Activated T-helper 17 cell treated with anti-CD3 and anti-CD28 coated beads, Interleukin-2, amount 50 U/mL, for 72 hours (primary cell): ENCODE measurements around the gene RPAIN. TPM values are rescaled to one million over a fixed set of nuclear protein-coding genes. Genes with fewer than 3 reads are reported as not detected.

Source experiments
- ATAC-seq: fragments of 150-1000 bp; cut with Tn5 transposase; replicated peaks from 2 replicates; pipeline ENCODE4 v1.10.0; 2021; ENCODE audit warnings: mild to moderate bottlenecking, moderate library complexity
- H3K27ac Mint-ChIP-seq: one replicate; pipeline ENCODE4 v1.8.0; 2022; ENCODE audit warnings: mixed read lengths
- H3K27me3 Mint-ChIP-seq: one replicate; pipeline ENCODE4 v1.8.0; 2022; ENCODE audit warnings: mixed read lengths
- H3K36me3 Mint-ChIP-seq: one replicate; pipeline ENCODE4 v1.8.0; 2022; ENCODE audit warnings: low read depth, mild to moderate bottlenecking, mixed read lengths
- H3K4me1 Mint-ChIP-seq: one replicate; pipeline ENCODE4 v1.8.0; 2022; ENCODE audit warnings: mixed read lengths
- H3K4me3 Mint-ChIP-seq: one replicate; pipeline ENCODE4 v1.8.0; 2022; ENCODE audit warnings: mild to moderate bottlenecking, mixed read lengths
- H3K9me3 Mint-ChIP-seq: one replicate; pipeline ENCODE4 v1.8.0; 2022; ENCODE audit warnings: mixed read lengths
- total RNA-seq, 2 donors: library from RNA; stranded (reverse); gene quantifications; one replicate each; pipeline ENCODE4 v1.2.3, GENCODE V29; 2022

The RPAIN gene
- total RNA-seq, 2 donors from 2014 or later = 32.9 to 33.8 TPM

GRCh38 chr17:5438716-5439445, 18.9 kb downstream of the RPAIN start, which contains the start of gene C1QBP:
TSS of gene C1QBP (minus strand) at chr17:5439155. CDS start at chr17:5439073, 82 bp downstream.
- Mint-ChIP-seq H3K36me3 (peaks cover 78% of the 10 kb centered on the region), H3K27ac (peak within 1 kb of the TSS; percentile 95), H3K9me3 (no peaks in the 10 kb centered on the region), H3K4me3 (peak within 1 kb of the TSS; percentile 92), H3K4me1 (peaks cover 9% of the 10 kb centered on the region), H3K27me3 (no peaks in the 10 kb centered on the region)
- ATAC-seq = peak; percentile 96

- Mint-ChIP-seq H3K27ac (peak overlapping the region; percentile 95), H3K27me3 (no peaks in the 10 kb centered on the region)
- ATAC-seq = no peak
Measured at GRCh38 chr17:5439446-5439764, 19.4 kb downstream of the RPAIN start.

GRCh38 chr17:5443728-5444127, 23.7 kb downstream of the RPAIN start:
- no peaks in the 10 kb centered on the region for H3K27me3 Mint-ChIP-seq
- no peak for ATAC-seq
- no peaks in the 10 kb centered on the region for H3K4me1 Mint-ChIP-seq
- H3K27ac Mint-ChIP-seq = no peak overlapping the region
- no peak overlapping the region for H3K4me3 Mint-ChIP-seq
- H3K36me3 Mint-ChIP-seq = peaks cover 79% of the 10 kb centered on the region
- no peaks in the 10 kb centered on the region for H3K9me3 Mint-ChIP-seq

More at GRCh38 chr17:5439446-5439764, 19.4 kb downstream of the RPAIN start:
- peaks cover 9% of the 10 kb centered on the region for H3K4me1 Mint-ChIP-seq
- peaks cover 78% of the 10 kb centered on the region for H3K36me3 Mint-ChIP-seq
- H3K9me3 Mint-ChIP-seq = no peaks in the 10 kb centered on the region
- peak overlapping the region; percentile 92 for H3K4me3 Mint-ChIP-seq

- Mint-ChIP-seq H3K9me3 (no peaks in the 10 kb centered on the region), H3K4me1 (no peaks in the 10 kb centered on the region), H3K36me3 (peaks cover 84% of the 10 kb centered on the region), H3K4me3 (no peak overlapping the region), H3K27me3 (no peaks in the 10 kb centered on the region), H3K27ac (no peak overlapping the region)
- ATAC-seq = no peak
Measured at GRCh38 chr17:5444209-5444608, 24.2 kb downstream of the RPAIN start.

- H3K27me3 Mint-ChIP-seq = no peaks in the 10 kb centered on the region
Measured at GRCh38 chr17:5446786-5447185, 26.8 kb downstream of the RPAIN start.

GRCh38 chr17:5464717-5465507, 44.9 kb downstream of the RPAIN start:
- ATAC-seq = no peak
- H3K4me3 Mint-ChIP-seq = no peak overlapping the region
- peaks cover 28% of the 10 kb centered on the region for H3K4me1 Mint-ChIP-seq
- H3K9me3 Mint-ChIP-seq = no peaks in the 10 kb centered on the region
- H3K27me3 Mint-ChIP-seq = no peaks in the 10 kb centered on the region
- no peak overlapping the region for H3K27ac Mint-ChIP-seq
- H3K36me3 Mint-ChIP-seq = peaks cover 67% of the 10 kb centered on the region

More at GRCh38 chr17:5446786-5447185, 26.8 kb downstream of the RPAIN start:
- H3K36me3 Mint-ChIP-seq = peaks cover 99% of the 10 kb centered on the region
- H3K4me1 Mint-ChIP-seq = no peaks in the 10 kb centered on the region
- no peaks in the 10 kb centered on the region for H3K9me3 Mint-ChIP-seq
- ATAC-seq = no peak
- H3K27ac Mint-ChIP-seq = peak overlapping the region; percentile 30
- no peak overlapping the region for H3K4me3 Mint-ChIP-seq

- no peak for ATAC-seq
- Mint-ChIP-seq H3K27me3 (no peaks in the 10 kb centered on the region), H3K36me3 (peaks cover 55% of the 10 kb centered on the region), H3K4me1 (peaks cover 28% of the 10 kb centered on the region), H3K4me3 (peak overlapping the region; percentile 92), H3K9me3 (no peaks in the 10 kb centered on the region), H3K27ac (peak overlapping the region; percentile 79)
Measured at GRCh38 chr17:5466295-5466694, 46.3 kb downstream of the RPAIN start.

- no peaks in the 10 kb centered on the region for H3K27me3 Mint-ChIP-seq
- no peak for ATAC-seq
- peaks cover 28% of the 10 kb centered on the region for H3K4me1 Mint-ChIP-seq
- H3K36me3 Mint-ChIP-seq = peaks cover 55% of the 10 kb centered on the region
- peak overlapping the region; percentile 92 for H3K4me3 Mint-ChIP-seq
- H3K27ac Mint-ChIP-seq = peak overlapping the region; percentile 87
- no peaks in the 10 kb centered on the region for H3K9me3 Mint-ChIP-seq
Measured at GRCh38 chr17:5467416-5467815, 47.4 kb downstream of the RPAIN start.

- Mint-ChIP-seq H3K4me1 (peaks cover 28% of the 10 kb centered on the region), H3K9me3 (no peaks in the 10 kb centered on the region)
- peak; percentile 37 for ATAC-seq
Measured at GRCh38 chr17:5468075-5468473, 48.1 kb downstream of the RPAIN start.

GRCh38 chr17:5472511-5472910, 52.5 kb downstream of the RPAIN start:
- Mint-ChIP-seq H3K4me1 (peaks cover 12% of the 10 kb centered on the region), H3K9me3 (no peaks in the 10 kb centered on the region), H3K27ac (no peak overlapping the region), H3K36me3 (peaks cover 69% of the 10 kb centered on the region), H3K27me3 (no peaks in the 10 kb centered on the region), H3K4me3 (no peak overlapping the region)
- ATAC-seq = no peak

More at GRCh38 chr17:5468075-5468473, 48.1 kb downstream of the RPAIN start:
- Mint-ChIP-seq H3K36me3 (peaks cover 55% of the 10 kb centered on the region), H3K27ac (peak overlapping the region; percentile 87), H3K27me3 (no peaks in the 10 kb centered on the region), H3K4me3 (peak overlapping the region; percentile 92)

- Mint-ChIP-seq H3K4me1 (peaks cover 8% of the 10 kb centered on the region), H3K4me3 (no peak overlapping the region), H3K27ac (no peak overlapping the region), H3K27me3 (no peaks in the 10 kb centered on the region), H3K9me3 (no peaks in the 10 kb centered on the region), H3K36me3 (peaks cover 76% of the 10 kb centered on the region)
- no peak for ATAC-seq
Measured at GRCh38 chr17:5473906-5474305, 53.9 kb downstream of the RPAIN start.

GRCh38 chr17:5478992-5479391, 59.0 kb downstream of the RPAIN start:
- Mint-ChIP-seq H3K4me3 (no peak overlapping the region), H3K27me3 (no peaks in the 10 kb centered on the region), H3K36me3 (peaks cover 100% of the 10 kb centered on the region), H3K4me1 (peaks cover 20% of the 10 kb centered on the region), H3K9me3 (no peaks in the 10 kb centered on the region), H3K27ac (no peak overlapping the region)
- no peak for ATAC-seq

GRCh38 chr17:5480962-5481361, 61.0 kb downstream of the RPAIN start:
- no peak for ATAC-seq
- Mint-ChIP-seq H3K4me3 (no peak overlapping the region), H3K9me3 (no peaks in the 10 kb centered on the region), H3K36me3 (peaks cover 98% of the 10 kb centered on the region), H3K27ac (no peak overlapping the region), H3K4me1 (peaks cover 24% of the 10 kb centered on the region), H3K27me3 (no peaks in the 10 kb centered on the region)

- Mint-ChIP-seq H3K4me1 (peaks cover 24% of the 10 kb centered on the region), H3K27me3 (no peaks in the 10 kb centered on the region), H3K27ac (no peak overlapping the region), H3K36me3 (peaks cover 98% of the 10 kb centered on the region), H3K9me3 (no peaks in the 10 kb centered on the region), H3K4me3 (no peak overlapping the region)
- no peak for ATAC-seq
Measured at GRCh38 chr17:5481451-5481850, 61.5 kb downstream of the RPAIN start.
